DND-41 (cell line): ENCODE results near the gene KIF18A.

Experiments
- ATAC-seq: fragments of 200-7000 bp; cut with Tn5 transposase; 3 replicates; pipeline ENCODE4 v1.9.1; 2021; ENCODE audit warnings: low read depth; ENCODE audit not compliant: insufficient read depth
- DNase-seq: peaks from one replicate; pipeline ENCODE4 v3.0.0-alpha.2; 2020
- H2AFZ ChIP-seq: 2 replicates; pipeline ENCODE4 v1.6.0; 2012; ENCODE audit warnings: low read depth, low read length
- H3K27ac ChIP-seq: 2 replicates; pipeline ENCODE4 v1.5.1; 2012; ENCODE audit warnings: low read length, inconsistent platforms
- H3K27me3 ChIP-seq: fragments of 200-600 bp; sonication (generic); 2 replicates; pipeline ENCODE4 v1.6.0; 2012; ENCODE audit warnings: low read length, mild to moderate bottlenecking, inconsistent platforms; ENCODE audit not compliant: insufficient read depth, poor library complexity
- H3K36me3 ChIP-seq: 2 replicates; pipeline ENCODE4 v1.5.1; 2012; ENCODE audit warnings: low read length, inconsistent platforms; ENCODE audit not compliant: insufficient read depth
- H3K4me1 ChIP-seq: 2 replicates; pipeline ENCODE4 v1.5.1; 2012; ENCODE audit warnings: mild to moderate bottlenecking, low read length; ENCODE audit not compliant: insufficient read depth
- H3K4me2 ChIP-seq: 2 replicates; pipeline ENCODE4 v1.6.0; 2012; ENCODE audit warnings: mild to moderate bottlenecking, moderate library complexity, low read length, inconsistent platforms; ENCODE audit not compliant: insufficient read depth
- H3K4me3 ChIP-seq, 2 experiments: fragments of 200-600 bp in 1 of 2; shearing (Covaris generic) in 1 of 2; 2 replicates each; pipeline ENCODE4 v1.5.1; 2012 to 2016; ENCODE audit warnings: inconsistent platforms in 2 of 2, low read length in 2 of 2, mild to moderate bottlenecking in 2 of 2, low read depth in 1 of 2, moderate library complexity in 1 of 2
- H3K79me2 ChIP-seq: 2 replicates; pipeline ENCODE4 v1.6.0; 2012; ENCODE audit warnings: low read length, inconsistent platforms; ENCODE audit not compliant: insufficient read depth
- H3K9ac ChIP-seq: 2 replicates; pipeline ENCODE4 v1.6.0; 2012; ENCODE audit warnings: low read depth, mild to moderate bottlenecking, inconsistent platforms, low read length, moderate library complexity
- H3K9me3 ChIP-seq: 2 replicates; pipeline ENCODE4 v1.5.1; 2012; ENCODE audit warnings: low read length, moderate library complexity, mild to moderate bottlenecking, inconsistent platforms; ENCODE audit not compliant: insufficient read depth, severe bottlenecking
- H4K20me1 ChIP-seq: 2 replicates; pipeline ENCODE4 v1.6.0; 2012; ENCODE audit warnings: low read length; ENCODE audit not compliant: insufficient read depth
- CTCF ChIP-seq: IDR thresholded peaks from 2 replicates; pipeline ENCODE4 v1.5.1; 2012; ENCODE audit warnings: borderline replicate concordance, low read length, moderate library complexity, mild to moderate bottlenecking; ENCODE audit not compliant: poor library complexity, severe bottlenecking; ENCODE audit errors: extremely low read depth
- EZH2 ChIP-seq: IDR thresholded peaks from 3 replicates; pipeline ENCODE4 v1.6.1; 2012; ENCODE audit warnings: borderline replicate concordance, low read depth, mild to moderate bottlenecking, moderate library complexity, low read length, inconsistent platforms; ENCODE audit not compliant: severe bottlenecking

The KIF18A gene

GRCh38 chr11:28040384-28040783 lies 67.6 kb downstream of the KIF18A start:
- no peak overlapping the region for H3K9ac ChIP-seq
- H3K27me3 ChIP-seq, result no peaks in the 10 kb centered on the region
- H3K27ac ChIP-seq, result no peak overlapping the region
- H2AFZ ChIP-seq, result no peak overlapping the region
- H3K9me3 ChIP-seq, result no peaks in the 10 kb centered on the region
- no peaks in the 10 kb centered on the region; the same call in 1 of the 2 replicates for H4K20me1 ChIP-seq
- DNase-seq, result no peak
- H3K4me1 ChIP-seq, result no peaks in the 10 kb centered on the region
- no peaks in the 10 kb centered on the region for H3K79me2 ChIP-seq
- peaks cover 39% of the 10 kb centered on the region; the same call in 1 of the 2 replicates for H3K36me3 ChIP-seq
- H3K4me3 ChIP-seq, result no peak overlapping the region
- no peak for ATAC-seq
- TF ChIP-seq EZH2 (no peak), CTCF (no peak)
- no peak overlapping the region for H3K4me2 ChIP-seq

DNA sequence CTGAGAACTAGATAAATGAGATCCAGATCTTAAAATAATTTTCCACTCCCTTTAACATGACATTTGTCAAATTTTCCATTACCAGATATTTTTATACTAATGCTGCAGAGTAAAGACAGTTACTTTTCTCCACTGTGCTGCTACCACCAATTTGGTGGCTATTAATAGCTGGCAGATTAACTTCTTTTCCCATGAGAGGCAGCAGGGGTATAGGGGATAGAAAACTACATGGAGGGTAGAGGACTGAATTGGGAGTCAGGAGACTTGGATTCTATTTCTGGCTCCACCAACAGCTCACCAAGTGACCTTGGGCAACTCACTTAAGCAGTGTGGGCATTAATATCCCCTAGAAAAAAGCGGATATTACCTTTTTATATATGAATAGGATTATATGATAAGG lies 69.2 kb downstream of the KIF18A start:
- Histone ChIP-seq H3K36me3 (peaks cover 49% of the 10 kb centered on the region; the same call in 1 of the 2 replicates), H3K4me2 (no peak overlapping the region), H3K9me3 (no peaks in the 10 kb centered on the region), H3K27ac (no peak overlapping the region), H3K27me3 (no peaks in the 10 kb centered on the region), H3K79me2 (no peaks in the 10 kb centered on the region), H3K9ac (no peak overlapping the region), H2AFZ (no peak overlapping the region), H3K4me1 (no peaks in the 10 kb centered on the region), H3K4me3 (no peak overlapping the region), H4K20me1 (no peaks in the 10 kb centered on the region; the same call in 1 of the 2 replicates)
- no peak for TF ChIP-seq EZH2
- ATAC-seq (no peak), DNase-seq (no peak)

DNA sequence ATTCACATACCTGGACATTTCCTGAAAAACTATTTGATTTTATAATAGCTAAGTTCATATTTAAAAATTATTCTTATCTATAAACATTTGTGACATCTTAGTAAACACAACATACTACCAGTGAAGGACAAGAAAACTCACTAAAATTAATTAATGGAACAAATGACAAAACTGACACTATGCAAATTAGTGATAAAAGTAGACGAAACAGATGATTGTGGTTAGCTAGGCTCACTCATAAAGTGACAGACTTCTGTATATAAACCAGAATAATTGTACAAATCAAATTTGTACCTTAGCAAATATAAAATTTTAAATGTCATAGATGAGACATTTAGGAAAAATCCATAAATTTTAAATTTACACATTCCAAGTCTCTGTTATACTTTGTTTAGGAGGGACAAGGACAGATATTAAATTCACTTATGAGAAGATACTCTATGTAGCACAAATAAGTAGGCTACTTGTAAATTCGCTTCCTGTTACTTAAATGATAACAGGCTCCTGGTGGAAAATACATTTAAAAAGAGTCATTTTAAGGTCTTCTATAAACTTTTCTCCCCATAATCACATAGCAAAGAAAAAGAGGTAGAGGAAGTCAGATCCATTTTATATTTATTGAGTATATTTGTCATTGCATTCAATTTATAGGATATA lies 81.2 kb downstream of the KIF18A start:
- ATAC-seq (no peak), DNase-seq (no peak)
- Histone ChIP-seq H3K9ac (no peak overlapping the region), H3K4me3 (no peak overlapping the region), H2AFZ (no peak overlapping the region), H4K20me1 (no peaks in the 10 kb centered on the region), H3K4me2 (no peak overlapping the region), H3K27me3 (no peaks in the 10 kb centered on the region), H3K9me3 (no peaks in the 10 kb centered on the region), H3K79me2 (no peaks in the 10 kb centered on the region), H3K4me1 (no peaks in the 10 kb centered on the region), H3K27ac (no peak overlapping the region), H3K36me3 (peaks cover 28% of the 10 kb centered on the region)
- no peak for TF ChIP-seq CTCF
- no peak for TF ChIP-seq EZH2

- no peak overlapping the region for H3K4me3 ChIP-seq
- ATAC-seq, result no peak
- H3K4me2 ChIP-seq, result no peak overlapping the region
- no peak overlapping the region for H3K9ac ChIP-seq
- H2AFZ ChIP-seq, result no peak overlapping the region
- H3K4me1 ChIP-seq, result no peaks in the 10 kb centered on the region
- H3K9me3 ChIP-seq, result no peaks in the 10 kb centered on the region
- no peak overlapping the region for H3K27ac ChIP-seq
- H4K20me1 ChIP-seq, result no peaks in the 10 kb centered on the region
- no peak for TF ChIP-seq EZH2
- no peak for TF ChIP-seq CTCF
- H3K79me2 ChIP-seq, result no peaks in the 10 kb centered on the region
- no peak for DNase-seq
- H3K27me3 ChIP-seq, result no peaks in the 10 kb centered on the region
- peaks cover 24% of the 10 kb centered on the region for H3K36me3 ChIP-seq
Observed at GRCh38 chr11:28017816-28018215, 90.1 kb downstream of the KIF18A start.
